ENCODE data around the gene EYS.
"Not testable (repeated sequence)": the region's sequence is repeated elsewhere in the genome, so short reads cannot be mapped to it uniquely, and the experiment has no call there.

Gene EYS

DNA sequence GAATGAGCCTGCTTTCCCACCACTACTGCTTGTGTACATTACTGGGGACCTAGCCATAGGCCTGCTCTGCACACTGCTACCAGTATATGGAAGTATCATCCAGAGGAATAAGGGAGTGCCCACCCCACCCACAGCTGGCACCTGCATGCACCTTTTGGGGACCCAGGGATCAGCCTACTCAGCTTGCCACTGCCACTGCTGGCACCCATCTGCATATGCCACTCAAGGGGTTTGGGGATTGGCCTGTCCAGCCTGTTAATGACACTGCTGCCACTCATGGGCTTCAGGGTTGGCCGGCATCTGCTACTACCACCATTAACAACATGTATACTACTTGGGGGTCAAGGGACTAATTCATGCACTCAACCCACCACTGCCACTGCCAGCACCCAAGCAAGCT is 1239.4 kb downstream of the EYS start:
- DNase-seq (ENCODE audit: low spot score): no peak

DNA sequence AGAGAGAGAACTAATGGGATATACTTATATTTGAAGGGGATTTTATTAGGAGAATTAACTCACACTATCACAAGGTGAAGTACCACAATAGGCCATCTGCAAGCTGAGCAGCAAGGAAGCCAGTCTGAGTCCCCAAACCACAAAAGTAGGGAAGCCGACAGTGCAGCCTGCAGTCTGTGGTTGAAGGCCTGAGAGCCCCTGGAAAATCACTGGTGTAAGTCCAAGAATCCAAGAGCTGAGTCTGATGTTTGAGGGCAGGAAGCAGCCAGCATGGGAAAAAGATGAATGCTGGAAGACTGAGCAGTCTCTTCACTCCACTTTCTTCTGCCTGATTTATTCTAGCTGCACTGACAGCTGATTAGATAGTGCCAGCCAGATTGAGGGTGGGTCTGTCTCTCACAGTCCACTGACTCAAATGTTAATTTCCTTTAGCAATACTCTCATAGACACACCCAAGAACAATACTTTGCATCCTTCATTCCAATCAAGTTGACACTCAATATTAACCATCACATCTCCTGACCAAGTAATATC is 1247.5 kb downstream of the EYS start:
- no peak for DNase-seq (ENCODE audit: low spot score)

GRCh38 chr6:64448101-64448500 is 1258.9 kb downstream of the EYS start:
- not testable (repeated sequence) for DNase-seq (ENCODE audit: low spot score)

DNA sequence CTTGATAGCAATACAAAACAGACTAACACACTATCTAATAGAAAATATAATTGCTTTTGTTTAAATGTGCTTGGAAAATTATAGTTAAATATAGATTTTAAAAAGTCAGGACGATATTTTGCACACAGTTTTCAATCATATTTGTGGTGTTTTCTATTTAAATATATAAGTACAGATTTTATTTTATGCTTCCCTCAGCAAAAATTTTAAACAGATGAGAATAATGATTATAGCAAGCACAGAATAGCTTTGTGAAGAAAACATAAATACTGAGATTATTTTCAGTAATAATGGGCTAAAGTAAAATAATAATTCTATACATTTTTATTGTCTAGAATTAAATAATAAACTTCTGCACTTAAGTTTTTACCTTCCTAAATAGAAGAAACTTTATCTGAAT is 1262.0 kb downstream of the EYS start:
- DNase-seq (ENCODE audit: low spot score): no peak

GRCh38 chr6:64439274-64439673 is 1267.8 kb downstream of the EYS start:
- no peak for DNase-seq (ENCODE audit: low spot score)

- DNase-seq (ENCODE audit: low spot score): no peak
Measured at GRCh38 chr6:64437996-64438395, 1269.0 kb downstream of the EYS start.

DNA sequence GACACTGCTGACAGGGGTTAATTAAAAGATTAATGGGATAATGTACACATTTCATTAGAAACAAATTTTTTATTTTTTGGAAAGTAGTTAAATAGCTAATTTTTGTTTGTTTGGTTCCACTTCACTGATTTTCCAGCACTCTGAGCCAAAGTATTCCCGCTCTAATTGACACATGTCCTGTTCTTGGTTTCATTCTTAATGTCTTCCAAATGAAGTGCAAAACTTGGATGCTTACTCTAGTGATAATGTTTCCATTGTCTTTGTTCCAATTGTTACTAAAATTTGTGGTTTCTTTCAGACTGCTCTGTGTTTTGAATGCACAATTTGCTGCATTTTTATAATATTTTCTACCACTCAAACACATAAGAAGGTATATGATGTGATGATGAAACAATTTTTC is 1277.1 kb downstream of the EYS start:
- no peak for DNase-seq (ENCODE audit: low spot score)

DNA sequence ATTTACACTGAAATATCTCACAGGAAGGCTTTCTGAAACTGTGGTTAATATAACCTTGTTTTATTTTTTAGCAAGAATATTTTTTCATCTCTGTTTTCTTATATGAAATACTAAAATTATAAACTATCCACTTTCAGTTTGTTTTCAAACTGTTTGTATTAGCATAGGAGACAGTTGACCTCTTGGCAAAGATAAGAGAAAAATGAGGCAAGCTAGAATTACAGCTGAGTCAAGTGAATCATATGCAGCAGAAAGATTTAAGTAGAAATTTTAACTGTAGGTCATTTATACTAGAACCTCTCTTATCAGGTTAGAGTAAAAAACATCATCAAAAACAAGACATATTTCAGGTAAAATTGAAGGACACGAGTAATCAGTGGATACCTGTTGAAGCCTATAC is 1278.8 kb downstream of the EYS start:
- DNase-seq (ENCODE audit: low spot score): peak; percentile 13

GRCh38 chr6:64415926-64416325 is 1291.1 kb downstream of the EYS start:
- no peak for DNase-seq (ENCODE audit: low spot score)

DNA sequence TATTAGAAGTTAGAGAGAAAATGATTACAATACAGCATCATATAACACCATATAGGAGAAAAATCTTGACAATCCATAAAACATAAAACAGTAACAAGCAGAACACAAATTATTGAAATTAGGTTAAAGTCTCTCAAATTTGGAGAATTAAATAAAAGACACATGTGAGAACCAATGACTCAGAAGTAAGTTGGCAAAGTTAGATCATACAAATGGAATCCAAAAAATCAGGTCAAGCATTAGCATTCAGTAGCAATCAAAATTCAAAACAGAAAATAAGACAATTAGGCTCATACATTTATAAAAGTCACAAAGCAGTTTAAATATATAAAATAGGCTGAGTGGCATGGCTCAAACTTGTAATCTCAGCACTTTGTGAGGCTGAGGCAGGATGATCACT is 1295.8 kb downstream of the EYS start:
- DNase-seq (ENCODE audit: low spot score): no peak

- DNase-seq (ENCODE audit: low spot score): no peak
Measured at GRCh38 chr6:64409948-64410347, 1297.1 kb downstream of the EYS start.

DNA sequence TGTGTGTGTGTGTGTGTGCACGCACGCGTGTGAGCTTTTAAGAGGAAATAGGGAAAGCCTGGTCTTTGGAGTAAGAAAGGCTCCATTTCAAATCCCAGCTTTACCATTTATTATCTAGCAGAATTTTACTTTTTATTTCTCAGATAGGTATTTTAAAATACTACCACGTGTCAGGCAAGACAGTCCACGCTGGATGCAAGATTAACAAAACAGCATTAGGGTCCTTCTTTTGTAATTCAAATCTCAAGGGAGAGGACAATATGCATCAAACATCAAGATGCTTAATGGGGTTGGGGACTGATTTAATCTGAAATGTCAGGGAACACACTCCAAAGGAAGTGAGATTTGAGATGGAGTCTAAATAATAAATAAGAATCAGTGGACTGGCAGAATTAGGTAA is 1302.6 kb downstream of the EYS start:
- DNase-seq (ENCODE audit: low spot score): no peak

DNA sequence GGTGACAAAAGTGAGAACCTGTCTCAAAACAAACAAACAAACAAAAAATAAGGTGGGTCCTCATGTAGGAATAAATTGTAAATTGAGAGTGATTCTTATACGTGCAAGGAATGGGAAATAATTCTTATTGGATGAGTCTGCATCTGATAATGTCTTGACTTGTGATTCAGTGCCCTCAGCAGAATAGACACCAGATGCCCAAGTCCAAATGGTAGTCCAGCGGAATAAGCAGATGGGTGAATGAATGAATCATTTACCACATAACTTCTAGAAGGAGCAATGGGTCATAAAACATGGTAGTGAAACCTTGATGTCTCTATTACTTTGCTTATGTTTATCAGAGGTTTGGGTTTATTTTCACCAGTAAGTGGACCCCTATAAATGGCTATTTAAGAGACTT is 1323.7 kb downstream of the EYS start:
- DNase-seq (ENCODE audit: low spot score): no peak

GRCh38 chr6:64376394-64376793 is 1330.6 kb downstream of the EYS start:
- DNase-seq (ENCODE audit: low spot score): no peak

- no peak for DNase-seq (ENCODE audit: low spot score)
Measured at GRCh38 chr6:64357430-64357829, 1349.6 kb downstream of the EYS start.

GRCh38 chr6:64347411-64347810 is 1359.6 kb downstream of the EYS start:
- no peak for DNase-seq (ENCODE audit: low spot score)

GRCh38 chr6:64335195-64335594 is 1371.8 kb downstream of the EYS start:
- no peak for DNase-seq (ENCODE audit: low spot score)

GRCh38 chr6:64334636-64335035 is 1372.4 kb downstream of the EYS start:
- no peak for DNase-seq (ENCODE audit: low spot score)

- DNase-seq (ENCODE audit: low spot score): no peak
Measured at GRCh38 chr6:64330694-64331307, 1376.2 kb downstream of the EYS start.

DNA sequence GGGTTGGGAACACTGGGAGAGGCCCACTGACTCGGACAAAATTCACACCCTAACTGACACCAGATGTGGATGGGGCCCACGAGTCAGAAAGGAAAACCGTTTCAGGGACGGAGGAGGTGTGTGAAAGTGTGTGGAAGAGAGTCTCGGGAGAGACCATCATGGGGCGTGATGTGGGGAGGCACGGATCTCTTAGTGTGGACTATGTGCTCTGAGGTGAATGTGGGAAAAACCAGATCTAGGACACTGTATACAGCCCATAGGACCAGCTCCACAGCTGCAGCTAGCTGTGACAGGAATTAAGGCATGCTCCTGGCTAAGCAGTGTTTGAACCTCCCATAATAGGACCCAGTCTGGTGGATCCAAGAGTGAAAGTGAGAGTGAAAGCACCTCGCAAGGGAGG is 1380.1 kb downstream of the EYS start:
- DNase-seq (ENCODE audit: low spot score): no peak

DNA sequence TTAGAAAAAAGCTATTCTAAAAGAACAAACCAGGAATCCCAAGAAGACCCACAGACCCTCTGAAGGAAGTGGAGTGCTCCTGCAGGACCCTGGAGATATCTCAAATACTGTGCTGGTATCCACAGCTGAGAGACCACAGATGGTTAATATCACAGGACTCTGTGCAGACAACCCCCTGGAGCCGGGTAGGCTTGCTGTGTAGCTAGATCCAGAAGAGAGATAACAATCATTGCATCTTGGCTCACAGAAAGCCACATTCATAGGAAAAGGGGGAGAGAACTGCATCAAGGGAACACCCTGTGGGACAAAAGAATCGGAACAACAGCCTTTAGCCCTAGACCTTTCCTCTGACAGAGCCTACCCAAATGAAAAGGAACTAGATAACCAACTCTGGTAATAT is 1381.9 kb downstream of the EYS start:
- DNase-seq (ENCODE audit: low spot score): no peak

DNA sequence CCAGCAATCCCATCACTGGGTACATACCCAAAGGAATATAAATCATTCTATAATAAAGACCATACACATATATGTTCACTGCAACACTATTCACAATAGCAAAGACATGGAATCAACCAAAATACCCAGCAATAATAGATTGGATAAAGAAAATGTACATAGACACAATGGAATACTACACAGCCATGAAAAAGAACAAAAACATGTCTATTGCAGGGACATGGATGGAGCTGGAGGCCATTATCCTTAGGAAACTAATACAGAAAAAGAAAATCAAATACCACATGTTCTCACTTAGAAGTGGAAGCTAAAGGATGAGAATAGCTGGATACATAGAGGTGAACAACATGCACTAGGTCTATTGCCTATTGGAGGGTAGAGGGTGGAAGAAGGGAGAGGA is 1396.8 kb downstream of the EYS start:
- no peak for DNase-seq (ENCODE audit: low spot score)

DNA sequence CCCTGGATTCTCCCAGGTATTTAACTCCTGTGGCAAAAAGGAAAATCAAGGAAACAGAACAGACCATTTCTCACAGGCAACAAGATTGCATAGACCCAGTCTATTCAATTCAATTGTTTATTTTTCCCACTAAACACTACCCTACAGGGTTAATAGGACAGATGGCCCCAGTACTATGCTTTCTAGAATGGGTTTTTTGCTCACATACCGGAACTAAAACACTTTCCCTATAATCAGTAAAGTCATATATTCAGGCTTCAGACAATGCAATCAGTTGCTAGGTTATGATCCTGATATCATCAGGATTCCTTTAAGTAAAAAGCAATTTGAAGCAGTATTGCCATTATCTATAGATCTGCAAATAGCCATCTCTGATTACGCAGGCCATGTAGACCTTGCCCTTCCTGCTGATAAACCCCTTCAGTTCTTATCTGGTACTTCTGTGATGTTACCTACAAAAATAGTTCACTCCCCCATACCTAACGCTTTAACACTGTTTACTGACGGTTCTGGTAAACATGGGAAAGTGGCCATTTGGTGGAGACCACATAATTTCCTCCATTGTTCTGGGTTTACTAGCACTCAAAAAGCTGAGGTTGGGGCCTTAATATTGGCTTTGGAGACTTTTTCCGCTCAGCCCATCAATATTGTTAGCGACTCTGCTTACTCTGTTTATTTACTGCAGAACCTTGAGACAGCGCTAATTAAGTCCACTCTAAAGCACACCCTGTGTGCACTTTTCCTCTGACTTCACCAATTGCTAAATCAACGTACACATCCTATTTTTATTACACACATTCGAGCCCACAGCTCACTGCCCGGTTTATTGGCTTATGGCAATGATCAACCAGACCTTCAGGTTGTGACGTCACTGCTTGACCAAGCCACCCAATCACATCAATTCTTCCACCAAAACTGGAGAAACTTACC is 1405.5 kb downstream of the EYS start:
- DNase-seq (ENCODE audit: low spot score): peak; percentile 28
